Mucosa of rectum (tissue), 2 donors: Measurements from ENCODE around the gene FAM107B.
A peak's percentile ranks its signal among the peaks of the same experiment; 100 is the strongest.
"Not testable (repeated sequence)": the region's sequence is repeated elsewhere in the genome, so short reads cannot be mapped to it uniquely, and the experiment has no call there.

ENCODE experiments used
- H3K27ac ChIP-seq, 2 donors: one replicate each; pipeline ENCODE4 v1.7.0; 2013; ENCODE audit warnings: inconsistent platforms in 2 of 2, low read depth in 2 of 2, low read length in 2 of 2
- H3K27me3 ChIP-seq, 2 donors: one replicate each; pipeline ENCODE4 v1.7.0; 2013; ENCODE audit warnings: low read length in 2 of 2; ENCODE audit not compliant: control insufficient read depth in 2 of 2, insufficient read depth in 2 of 2
- H3K36me3 ChIP-seq, 2 donors: one replicate each; pipeline ENCODE4 v1.7.0; 2013; ENCODE audit warnings: low read length in 2 of 2; ENCODE audit not compliant: control insufficient read depth in 2 of 2, insufficient read depth in 2 of 2
- H3K4me1 ChIP-seq, 2 donors: one replicate each; pipeline ENCODE4 v1.7.0; 2013; ENCODE audit warnings: low read length in 2 of 2, mild to moderate bottlenecking in 1 of 2; ENCODE audit not compliant: control insufficient read depth in 2 of 2, insufficient read depth in 2 of 2
- H3K4me3 ChIP-seq, 2 donors: one replicate each; pipeline ENCODE4 v1.7.0; 2013; ENCODE audit warnings: low read length in 2 of 2
- H3K9ac ChIP-seq, 2 donors: one replicate each; pipeline ENCODE4 v1.7.0; 2013; ENCODE audit warnings: low read length in 2 of 2, low read depth in 1 of 2, mild to moderate bottlenecking in 1 of 2
- H3K9me3 ChIP-seq, 2 donors: one replicate each; pipeline ENCODE4 v1.7.0; 2013; ENCODE audit warnings: low read length in 2 of 2; ENCODE audit not compliant: control insufficient read depth in 2 of 2
- donor health status: healthy.
- donor health status: Normal muscosa, but diverticular disease.

The FAM107B gene

GRCh38 chr10:14645239-14645960 is 129.3 kb downstream of the FAM107B start:
- Histone ChIP-seq H3K36me3 (no peaks in the 10 kb centered on the region), H3K4me3 (no peak overlapping the region), H3K9ac (no peak overlapping the region), H3K9me3 (no peaks in the 10 kb centered on the region), H3K27me3 (no peaks in the 10 kb centered on the region), H3K27ac (no peak overlapping the region), H3K4me1 (peaks cover 14% of the 10 kb centered on the region in 2 donors)

GRCh38 chr10:14639637-14640036 is 135.1 kb downstream of the FAM107B start:
- Histone ChIP-seq H3K4me1 (no peaks in the 10 kb centered on the region), H3K4me3 (no peak overlapping the region), H3K27ac (no peak overlapping the region), H3K27me3 (no peaks in the 10 kb centered on the region), H3K9ac (no peak overlapping the region), H3K9me3 (no peaks in the 10 kb centered on the region), H3K36me3 (no peaks in the 10 kb centered on the region)

DNA sequence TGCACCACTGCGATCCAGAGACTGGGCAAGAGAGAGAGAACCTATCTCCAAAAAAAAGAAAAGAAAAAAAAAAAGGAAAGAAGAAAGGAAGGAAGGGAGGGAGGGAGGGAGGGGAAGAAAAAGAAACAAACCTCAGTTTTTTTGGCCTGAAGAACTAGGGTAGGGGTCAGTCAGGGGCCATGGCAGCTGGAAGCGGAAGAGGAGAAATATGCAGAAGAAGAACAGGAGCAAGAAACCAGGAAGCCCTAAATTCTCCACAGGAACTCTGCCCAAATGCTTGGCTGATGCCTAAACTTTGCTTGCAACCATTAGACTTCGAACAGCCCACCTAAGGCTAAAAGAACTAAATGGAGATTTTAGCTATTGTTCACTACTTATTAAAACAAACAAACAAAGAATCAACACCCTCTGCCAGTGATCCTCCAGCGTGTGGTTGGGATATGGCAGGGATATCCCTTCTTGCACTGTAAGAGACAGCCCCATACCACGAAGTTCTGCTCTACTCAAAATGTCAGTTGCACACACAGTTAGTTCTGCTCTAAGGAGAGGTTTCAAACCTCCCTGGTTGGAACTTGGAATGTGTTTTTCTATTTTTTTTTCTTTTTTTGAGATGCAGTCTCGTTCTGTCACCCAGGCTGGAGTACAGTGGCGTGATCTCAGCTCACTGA is 139.5 kb downstream of the FAM107B start:
- no peak overlapping the region for H3K4me3 ChIP-seq
- H3K9me3 ChIP-seq, result no peaks in the 10 kb centered on the region
- H3K9ac ChIP-seq, result no peak overlapping the region
- H3K27ac ChIP-seq, result no peak overlapping the region
- H3K27me3 ChIP-seq, result no peaks in the 10 kb centered on the region
- no peaks in the 10 kb centered on the region for H3K36me3 ChIP-seq
- H3K4me1 ChIP-seq, result no peaks in the 10 kb centered on the region

- H3K27ac ChIP-seq, H3K4me1 ChIP-seq, H3K9ac ChIP-seq, H3K27me3 ChIP-seq, H3K4me3 ChIP-seq, H3K9me3 ChIP-seq, H3K36me3 ChIP-seq: not testable (repeated sequence)
These were observed 140.1 kb downstream of the FAM107B start for GRCh38 chr10:14634572-14634971.

GRCh38 chr10:14625765-14626525 is 148.8 kb downstream of the FAM107B start:
- Histone ChIP-seq H3K9ac (no peak overlapping the region), H3K36me3 (no peaks in the 10 kb centered on the region)

DNA sequence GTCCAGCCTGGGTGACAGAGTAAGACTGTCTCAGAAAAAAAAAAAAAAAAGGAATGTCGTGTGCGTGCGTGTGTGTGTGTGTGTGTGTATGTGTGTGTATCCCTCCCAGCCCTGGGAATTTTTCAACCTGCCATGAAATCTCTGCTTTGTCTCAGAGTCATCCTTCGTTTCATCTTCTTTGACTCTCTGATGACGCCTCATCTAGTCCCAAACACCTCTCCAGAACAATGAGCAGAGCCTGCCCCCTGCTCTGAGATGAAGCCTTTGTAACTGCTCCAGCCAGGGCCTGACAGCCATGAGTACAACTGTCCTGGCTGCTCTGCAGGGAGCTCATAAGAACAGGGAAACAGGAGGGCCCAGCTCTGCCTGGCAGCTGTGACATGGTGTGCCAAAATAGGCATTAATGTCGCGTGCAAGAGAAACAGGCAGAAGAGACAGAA is 149.5 kb downstream of the FAM107B start:
- Histone ChIP-seq H3K4me3 (no peak overlapping the region), H3K9me3 (no peaks in the 10 kb centered on the region), H3K27ac (peak overlapping the region in 1 of 2 donors; percentile 62), H3K9ac (no peak overlapping the region), H3K36me3 (no peaks in the 10 kb centered on the region), H3K4me1 (peaks cover 0 to 5% of the 10 kb centered on the region in 2 donors), H3K27me3 (no peaks in the 10 kb centered on the region)

More at GRCh38 chr10:14625765-14626525, 148.8 kb downstream of the FAM107B start:
- Histone ChIP-seq H3K27me3 (no peaks in the 10 kb centered on the region), H3K9me3 (no peaks in the 10 kb centered on the region), H3K4me3 (no peak overlapping the region), H3K4me1 (peaks cover 0 to 5% of the 10 kb centered on the region in 2 donors), H3K27ac (peak overlapping the region in 1 of 2 donors; percentile 13)

DNA sequence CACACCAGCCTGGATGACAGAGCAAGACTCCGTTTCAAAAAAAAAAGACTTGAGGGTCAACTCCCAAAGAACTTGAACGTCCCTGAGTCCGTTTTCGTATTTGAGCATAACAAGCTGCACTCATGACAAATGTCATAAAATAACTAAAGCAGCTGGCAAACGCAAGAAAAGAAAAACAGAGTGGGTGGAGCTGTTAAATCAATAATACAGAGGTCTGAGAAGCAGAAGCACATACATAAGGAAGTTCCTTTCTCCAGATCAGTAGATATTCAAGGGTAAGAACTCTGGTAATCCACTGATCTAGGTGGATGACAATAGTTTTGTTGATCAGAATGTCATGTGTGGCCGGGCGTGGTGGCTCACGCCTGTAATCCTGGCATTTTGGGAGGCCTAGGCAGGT is 150.1 kb downstream of the FAM107B start:
- H3K27me3 ChIP-seq, result no peaks in the 10 kb centered on the region
- H3K4me3 ChIP-seq, result no peak overlapping the region
- no peak overlapping the region for H3K9ac ChIP-seq
- H3K4me1 ChIP-seq, result peaks cover 0 to 5% of the 10 kb centered on the region in 2 donors
- peak overlapping the region; percentile 35 to 62 for H3K27ac ChIP-seq
- H3K9me3 ChIP-seq, result no peaks in the 10 kb centered on the region
- no peaks in the 10 kb centered on the region for H3K36me3 ChIP-seq

DNA sequence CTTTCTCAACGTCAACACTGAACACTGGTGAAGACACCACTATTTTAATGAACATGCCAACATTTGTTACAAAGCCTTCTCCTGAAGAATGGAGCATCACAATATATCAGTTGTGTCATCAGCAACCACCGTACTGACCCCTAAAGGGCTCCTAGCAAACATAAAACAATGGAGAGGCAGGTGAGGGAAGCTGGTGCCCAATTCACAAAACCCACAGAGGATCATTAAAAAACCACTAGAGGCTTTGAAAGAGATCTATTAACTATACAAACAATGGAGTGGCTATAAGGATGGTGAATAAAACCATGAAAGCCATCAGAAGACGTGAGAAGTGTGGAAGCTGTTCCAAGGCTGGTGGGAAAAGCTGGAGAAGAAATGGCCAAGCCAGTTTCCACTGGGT is 150.8 kb downstream of the FAM107B start:
- Histone ChIP-seq H3K27ac (peak overlapping the region; percentile 35 to 49), H3K4me1 (peaks cover 0 to 5% of the 10 kb centered on the region in 2 donors), H3K9me3 (no peaks in the 10 kb centered on the region), H3K27me3 (no peaks in the 10 kb centered on the region), H3K4me3 (no peak overlapping the region), H3K9ac (no peak overlapping the region), H3K36me3 (no peaks in the 10 kb centered on the region)

DNA sequence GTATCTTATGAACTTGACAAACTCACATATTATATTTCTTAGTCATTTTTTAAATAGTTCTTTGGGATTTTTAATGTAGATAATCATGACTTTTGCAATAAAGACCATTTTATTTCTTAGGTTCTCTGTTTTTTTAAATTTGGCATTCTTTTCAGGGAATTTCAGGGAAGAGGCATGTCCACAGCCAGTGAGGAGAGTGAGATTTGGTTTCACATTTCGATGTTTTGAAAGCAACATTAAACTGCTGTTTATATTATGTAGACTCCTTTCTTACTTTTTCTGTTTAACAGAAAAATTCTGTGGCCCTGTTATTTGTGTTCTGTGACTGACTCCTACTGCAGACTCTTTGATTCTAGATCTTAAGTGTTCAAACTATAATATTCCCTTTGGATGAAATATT is 153.7 kb downstream of the FAM107B start:
- Histone ChIP-seq H3K9ac (no peak overlapping the region), H3K9me3 (no peaks in the 10 kb centered on the region), H3K4me3 (no peak overlapping the region), H3K4me1 (peaks cover 0 to 5% of the 10 kb centered on the region in 2 donors), H3K27me3 (no peaks in the 10 kb centered on the region), H3K36me3 (no peaks in the 10 kb centered on the region), H3K27ac (no peak overlapping the region)

DNA sequence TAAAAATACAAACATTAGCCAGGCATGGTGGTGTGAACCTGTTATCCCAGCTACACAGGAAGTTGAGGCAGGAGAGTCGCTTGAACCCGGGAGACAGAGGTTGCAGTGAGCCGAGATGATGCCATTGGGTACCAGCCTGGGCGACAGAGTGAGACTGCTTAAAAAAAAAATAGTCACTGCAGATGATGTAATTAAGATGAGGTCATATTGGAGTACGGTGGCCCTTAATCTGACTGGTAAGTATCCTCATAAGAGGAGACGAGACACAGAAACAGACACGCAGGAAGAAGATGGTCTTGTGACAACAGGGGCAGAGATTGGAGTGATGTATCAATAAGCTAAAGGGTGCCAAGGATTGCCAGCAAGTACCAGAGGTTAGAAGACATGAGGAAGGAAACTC is 156.0 kb downstream of the FAM107B start:
- Histone ChIP-seq H3K4me1 (no peaks in the 10 kb centered on the region), H3K9ac (no peak overlapping the region), H3K36me3 (no peaks in the 10 kb centered on the region), H3K27me3 (no peaks in the 10 kb centered on the region), H3K9me3 (no peaks in the 10 kb centered on the region), H3K27ac (no peak overlapping the region), H3K4me3 (no peak overlapping the region)
